Upper lobe of left lung (tissue), 6 donors: ENCODE data around the gene SHROOM2. TPM values are rescaled to one million over a fixed set of nuclear protein-coding genes. Genes with fewer than 3 reads are reported as not detected.

Experiments used
- ATAC-seq, 2 donors: fragments of 200-7000 bp; cut with Tn5 transposase; one replicate each; pipeline ENCODE4 v1.9.1; 2022; ENCODE audit warnings: mild to moderate bottlenecking in 2 of 2, moderate library complexity in 2 of 2; ENCODE audit not compliant: low FRiP score in 2 of 2
- DNase-seq, 2 donors: peaks; one replicate each; pipeline ENCODE4 v3.0.0-alpha.2; 2019 to 2020
- H3K27ac ChIP-seq, 4 donors: fragments of 200-600 bp; sonication (generic); one replicate each; pipeline ENCODE4 v1.5.1; 2016 to 2019
- H3K27me3 ChIP-seq, 4 donors: fragments of 200-600 bp; sonication (generic); one replicate each; pipeline ENCODE4 v1.5.1; 2017 to 2019
- H3K36me3 ChIP-seq, 4 donors: fragments of 200-600 bp; sonication (generic); one replicate each; pipeline ENCODE4 v1.5.1; 2016 to 2019
- H3K4me1 ChIP-seq, 4 donors: fragments of 200-600 bp; sonication (generic); one replicate each; pipeline ENCODE4 v1.5.1; 2018 to 2019
- H3K4me3 ChIP-seq, 4 donors: fragments of 200-600 bp; sonication (generic); one replicate each; pipeline ENCODE4 v1.5.1; 2017 to 2019; ENCODE audit warnings: mild to moderate bottlenecking in 2 of 4, moderate library complexity in 1 of 4
- H3K9me3 ChIP-seq, 4 donors: fragments of 200-600 bp; sonication (generic); one replicate each; pipeline ENCODE4 v1.5.1; 2018 to 2019
- CTCF ChIP-seq, 6 experiments: fragments of 450-650 bp in 4 of 6; fragments of 200-600 bp in 2 of 6; sonication (generic) in 2 of 6; IDR thresholded peaks; one replicate each; pipeline ENCODE4 v1.5.1; 2016 to 2019; ENCODE audit warnings: antibody characterized with exemption in 6 of 6
- EP300 ChIP-seq, 4 donors: sonication (generic); formaldehyde crosslinking; IDR thresholded peaks; one replicate each; pipeline ENCODE4 v1.5.1; 2017; ENCODE audit warnings: antibody characterized with exemption in 4 of 4, control low read depth in 2 of 4
- POLR2A ChIP-seq, 4 donors: fragments of 450-650 bp; IDR thresholded peaks; one replicate each; pipeline ENCODE4 v1.5.1; 2016 to 2017; ENCODE audit warnings: antibody characterized with exemption in 4 of 4, mild to moderate bottlenecking in 2 of 4
- POLR2AphosphoS5 ChIP-seq, 2 donors: sonication (generic); formaldehyde crosslinking; IDR thresholded peaks; one replicate each; pipeline ENCODE4 v1.5.1; 2017; ENCODE audit warnings: antibody characterized with exemption in 2 of 2
- WGBS, 2 donors: methylation state at CpG; one replicate each; pipeline ENCODE4 v1.1.5; 2017 to 2018; 5-methylcytosine and 5-hydroxymethylcytosine counted together
- total RNA-seq, 6 donors: library from RNA; depleted of rRNA in 4 of 6; stranded (reverse); fragments of >200 nt in 4 of 6; gene quantifications; one replicate each; pipeline versions ENCODE4 v1.1.0 to v1.2.1, GENCODE V29; 2016 to 2021
- donor health status: DM: no; HTN: no; CAD: no; lungs with moderate emphysema.
- donor health status: DM: no; HTN: yes; CAD: no; lungs with severe emphysema.

Gene SHROOM2
- total RNA-seq, 6 donors from 2014 or later = 6.6 to 22.9 (median 11.5) TPM

DNA sequence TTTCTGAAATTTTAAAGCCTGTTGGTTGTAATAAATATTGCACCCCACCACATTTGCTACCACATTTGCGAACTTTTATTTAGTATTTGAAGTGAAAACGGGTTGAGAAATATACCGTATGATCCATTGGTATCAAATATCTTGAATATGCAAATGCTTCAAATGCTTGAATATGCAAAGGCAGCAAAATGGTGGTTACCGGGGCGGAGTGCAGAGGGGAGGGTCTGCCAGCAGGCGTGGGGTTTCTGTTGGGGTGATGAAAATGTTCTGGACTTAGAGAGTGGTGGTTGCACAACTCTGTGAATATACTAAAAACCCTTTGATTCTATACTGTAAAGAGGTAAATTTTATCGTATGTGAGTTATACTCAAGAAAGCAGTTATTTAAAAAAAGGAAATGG is 35.3 kb downstream of the SHROOM2 start:
- H3K4me3 ChIP-seq = no peak overlapping the region
- no peak for TF ChIP-seq CTCF (IDR thresholded peaks at IDR 0.05)
- no peak for TF ChIP-seq POLR2AphosphoS5 (IDR thresholded peaks at IDR 0.05)
- no peak for TF ChIP-seq POLR2A (IDR thresholded peaks at IDR 0.05)
- TF ChIP-seq EP300 (IDR thresholded peaks at IDR 0.05) = no peak
- 81 to 82% methylated on average over 7 of the region's 7 CpGs for WGBS, 2 donors
- no peak overlapping the region for H3K27ac ChIP-seq
- H3K36me3 ChIP-seq = no peaks in the 10 kb centered on the region
- no peaks in the 10 kb centered on the region for H3K27me3 ChIP-seq
- H3K9me3 ChIP-seq = no peaks in the 10 kb centered on the region
- H3K4me1 ChIP-seq = no peaks in the 10 kb centered on the region
- DNase-seq (no peak), ATAC-seq (no peak)

DNA sequence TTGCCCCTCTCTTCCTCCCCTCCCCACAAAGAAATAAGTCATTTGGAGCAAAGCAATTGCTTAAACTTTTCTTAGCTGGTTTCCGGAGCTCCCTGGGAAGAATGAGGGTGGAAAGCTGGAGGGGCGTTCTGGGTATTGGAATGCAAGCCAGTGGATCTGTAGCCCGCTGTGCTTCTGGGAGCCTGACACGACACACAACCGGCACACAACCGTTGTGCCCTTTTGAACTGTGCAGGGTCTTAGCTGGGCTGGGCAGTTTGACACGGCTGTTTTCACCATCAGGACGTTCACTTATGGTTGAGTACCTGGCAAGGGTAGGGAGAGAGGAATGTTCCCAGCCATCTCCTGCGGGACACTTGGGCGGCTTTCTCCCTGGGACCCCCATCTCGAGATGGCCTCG is 38.3 kb downstream of the SHROOM2 start:
- DNase-seq (no peak), ATAC-seq (no peak)
- H3K4me1 ChIP-seq = no peaks in the 10 kb centered on the region

GRCh38 chrX:9825129-9825790 is 39.0 kb downstream of the SHROOM2 start:
- Histone ChIP-seq H3K27me3 (no peaks in the 10 kb centered on the region), H3K9me3 (no peaks in the 10 kb centered on the region), H3K36me3 (no peaks in the 10 kb centered on the region), H3K4me3 (no peak overlapping the region), H3K4me1 (no peaks in the 10 kb centered on the region), H3K27ac (no peak overlapping the region)
- 43 to 63% methylated on average over 5 to 6 of the region's 6 CpGs for WGBS, 2 donors
- DNase-seq = no peak
- ATAC-seq = no peak
- TF ChIP-seq EP300 (IDR thresholded peaks at IDR 0.05) (no peak), POLR2AphosphoS5 (IDR thresholded peaks at IDR 0.05) (no peak), POLR2A (IDR thresholded peaks at IDR 0.05) (no peak), CTCF (IDR thresholded peaks at IDR 0.05) (no peak)

More for the DNA sequence above, 38.3 kb downstream of the SHROOM2 start:
- Histone ChIP-seq H3K27ac (no peak overlapping the region), H3K36me3 (no peaks in the 10 kb centered on the region), H3K4me3 (no peak overlapping the region), H3K9me3 (no peaks in the 10 kb centered on the region), H3K27me3 (no peaks in the 10 kb centered on the region)
- WGBS, 2 donors = 64 to 65% methylated on average over 8 to 12 of the region's 12 CpGs
- TF ChIP-seq POLR2AphosphoS5 (IDR thresholded peaks at IDR 0.05) (no peak), EP300 (IDR thresholded peaks at IDR 0.05) (no peak), POLR2A (IDR thresholded peaks at IDR 0.05) (no peak), CTCF (IDR thresholded peaks at IDR 0.05) (no peak)

DNA sequence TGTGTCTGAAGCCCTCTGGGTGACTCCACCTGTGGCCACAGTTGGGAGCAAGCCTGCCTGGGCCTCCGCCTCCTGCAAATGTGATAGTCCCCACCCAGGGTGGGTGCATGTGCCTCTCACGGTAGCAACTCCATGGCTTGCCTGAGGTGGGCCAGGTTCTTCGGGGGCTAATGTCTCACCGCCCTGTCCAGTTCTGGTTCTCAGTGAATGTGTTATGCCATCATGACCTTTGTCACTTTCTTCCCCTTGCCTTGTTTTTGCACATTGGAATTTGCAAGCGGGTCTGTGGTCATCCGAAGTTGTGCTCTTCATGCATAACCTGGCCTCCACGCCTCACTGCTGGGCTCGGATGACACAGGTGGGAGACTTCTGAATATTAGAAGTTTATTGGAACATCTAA is 39.7 kb downstream of the SHROOM2 start:
- no peaks in the 10 kb centered on the region for H3K27me3 ChIP-seq
- H3K27ac ChIP-seq = no peak overlapping the region
- DNase-seq = no peak
- ATAC-seq = no peak
- no peaks in the 10 kb centered on the region for H3K36me3 ChIP-seq
- WGBS, 2 donors = 89 to 96% methylated on average over 7 to 8 of the region's 8 CpGs
- no peaks in the 10 kb centered on the region for H3K4me1 ChIP-seq
- H3K4me3 ChIP-seq = no peak overlapping the region
- TF ChIP-seq EP300 (IDR thresholded peaks at IDR 0.05) (no peak), POLR2AphosphoS5 (IDR thresholded peaks at IDR 0.05) (no peak), POLR2A (IDR thresholded peaks at IDR 0.05) (no peak), CTCF (IDR thresholded peaks at IDR 0.05) (no peak)
- H3K9me3 ChIP-seq = no peaks in the 10 kb centered on the region
